HG02763 (cell line): ENCODE results near the gene SRL.
"Not testable (repeated sequence)": the region's sequence is repeated elsewhere in the genome, so short reads cannot be mapped to it uniquely, and the experiment has no call there.

Source experiments
- ATAC-seq: cut with Tn5 transposase; IDR thresholded peaks from one replicate; pipeline ENCODE4 v1.9.1; 2021; ENCODE audit warnings: mild to moderate bottlenecking, moderate library complexity; ENCODE audit not compliant: unreplicated experiment

SRL gene

DNA sequence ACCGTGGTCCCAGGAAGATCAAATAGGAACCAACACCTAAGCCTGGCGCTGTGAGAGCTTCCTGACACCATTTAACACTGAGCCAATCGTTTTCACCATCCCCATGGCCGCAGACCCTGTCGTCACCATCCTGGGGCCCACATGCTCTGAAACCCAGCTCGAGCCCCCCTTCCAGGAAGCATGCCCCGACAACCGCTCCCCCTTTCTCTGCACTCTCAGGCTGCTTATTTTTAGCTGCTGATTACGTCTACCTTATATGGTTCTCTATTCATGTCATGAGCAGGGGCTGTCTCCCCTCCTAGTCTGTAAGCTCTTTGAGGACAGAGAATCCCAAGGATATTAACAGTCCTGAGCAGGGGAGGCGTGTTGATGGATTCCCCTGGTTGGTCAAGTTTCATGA lies 10.5 kb downstream of the SRL start:
- no peak for ATAC-seq

DNA sequence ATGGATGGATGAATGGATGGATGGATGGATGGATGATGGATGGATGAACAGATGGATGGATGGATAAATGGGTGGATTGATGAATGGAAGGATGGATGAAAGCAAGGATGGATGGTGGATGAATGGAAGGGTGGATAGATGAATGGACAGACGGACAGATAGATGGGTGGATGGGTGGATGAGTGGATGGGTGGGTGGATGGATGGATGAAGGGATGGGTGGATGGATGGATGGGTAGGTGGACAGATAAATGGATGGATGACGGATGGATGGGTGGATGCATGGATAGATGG lies 14.9 kb downstream of the SRL start:
- ATAC-seq: no peak

- no peak for ATAC-seq
These were observed 15.4 kb downstream of the SRL start for GRCh38 chr16:4226251-4227039.

- ATAC-seq: no peak
These were observed 16.8 kb downstream of the SRL start for GRCh38 chr16:4225075-4225474.

- no peak for ATAC-seq
These were observed 21.5 kb downstream of the SRL start for GRCh38 chr16:4220358-4220757.

DNA sequence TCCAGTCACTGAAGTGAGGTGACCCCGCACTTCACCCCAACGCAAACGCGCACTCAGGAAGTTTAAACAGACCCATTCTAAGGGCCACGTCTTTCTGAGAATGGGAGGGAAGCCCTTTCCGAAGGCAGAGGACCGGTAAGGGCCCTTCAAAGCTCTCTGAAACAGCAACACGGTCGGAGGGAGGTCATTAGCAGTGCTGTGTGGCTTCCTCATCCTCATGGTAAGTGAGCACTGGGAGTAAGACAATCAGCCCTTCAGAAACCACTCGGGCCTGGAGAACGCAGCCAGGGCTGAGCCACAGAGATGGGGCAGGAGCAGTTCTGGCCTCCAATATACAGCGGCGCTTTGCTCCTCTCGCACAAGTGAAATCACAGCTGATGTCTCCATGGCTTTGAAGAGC lies 23.7 kb downstream of the SRL start:
- ATAC-seq: no peak

DNA sequence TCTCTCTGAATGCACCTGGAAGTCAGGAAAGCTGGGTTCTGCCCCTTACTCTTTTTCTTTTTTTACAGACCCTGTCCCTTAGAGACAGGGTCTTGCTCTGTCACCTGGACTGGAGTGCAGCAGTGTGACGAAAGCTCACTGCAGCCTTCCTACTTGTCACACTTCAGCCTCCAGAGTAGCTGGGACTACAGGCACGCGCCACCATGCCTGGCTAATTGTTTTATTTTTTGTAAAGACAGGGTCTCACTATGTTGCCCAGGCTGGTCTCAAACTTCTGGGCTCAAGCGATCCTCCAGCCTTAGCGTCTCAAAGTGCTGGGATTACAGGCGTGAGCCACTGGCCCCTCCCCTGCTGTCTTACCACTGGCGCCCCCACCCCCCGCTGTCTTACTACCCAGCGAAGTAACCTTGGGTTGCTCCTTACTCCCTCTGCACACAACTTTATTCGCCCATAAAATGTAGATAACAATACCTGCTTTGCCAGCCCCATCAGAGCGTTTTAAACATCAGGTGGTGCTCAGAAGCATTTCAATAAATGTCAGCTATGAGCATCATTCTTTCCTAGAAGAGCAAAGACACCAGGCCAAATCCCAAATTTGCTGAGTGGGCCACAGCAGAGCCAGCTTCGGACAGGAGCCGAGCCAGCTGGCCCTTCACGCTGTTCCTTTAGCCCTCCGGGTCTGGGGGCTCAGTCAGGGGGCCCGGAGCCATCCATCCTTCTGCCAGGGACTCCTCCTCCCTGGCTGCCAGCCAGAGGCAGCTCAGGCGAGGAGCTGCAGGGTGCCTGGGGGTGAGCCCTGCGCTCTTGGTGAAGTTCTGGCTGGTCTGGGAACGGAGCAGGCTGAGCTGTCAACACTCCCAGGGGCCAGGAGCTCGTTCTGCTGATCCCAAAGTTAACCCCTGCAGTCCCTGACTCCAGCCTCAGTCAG lies 24.4 kb downstream of the SRL start:
- no peak for ATAC-seq

GRCh38 chr16:4216596-4216995 lies 25.3 kb downstream of the SRL start:
- ATAC-seq: no peak

GRCh38 chr16:4215106-4215505 lies 26.8 kb downstream of the SRL start:
- ATAC-seq: no peak

DNA sequence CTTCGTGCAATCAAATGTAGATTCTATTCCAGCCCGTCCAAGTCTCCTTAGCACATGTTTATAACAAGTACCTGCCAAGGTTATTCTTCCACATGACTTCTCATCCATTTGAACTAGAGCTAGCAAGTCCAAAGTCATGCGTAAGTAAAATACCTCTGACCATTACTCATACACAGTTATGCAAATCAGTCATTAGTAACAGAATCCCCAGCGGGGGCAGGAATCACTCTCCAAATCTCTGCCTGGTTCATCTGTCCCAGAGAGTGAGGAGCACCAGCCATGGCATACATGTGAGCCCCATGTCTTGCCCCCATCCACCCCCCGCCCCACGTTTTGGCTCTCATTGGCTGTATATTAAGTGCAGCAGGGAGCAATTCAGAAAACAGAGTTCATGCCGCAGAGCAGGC lies 27.7 kb downstream of the SRL start:
- no peak for ATAC-seq

GRCh38 chr16:4213737-4214136 lies 28.1 kb downstream of the SRL start:
- ATAC-seq: no peak

DNA sequence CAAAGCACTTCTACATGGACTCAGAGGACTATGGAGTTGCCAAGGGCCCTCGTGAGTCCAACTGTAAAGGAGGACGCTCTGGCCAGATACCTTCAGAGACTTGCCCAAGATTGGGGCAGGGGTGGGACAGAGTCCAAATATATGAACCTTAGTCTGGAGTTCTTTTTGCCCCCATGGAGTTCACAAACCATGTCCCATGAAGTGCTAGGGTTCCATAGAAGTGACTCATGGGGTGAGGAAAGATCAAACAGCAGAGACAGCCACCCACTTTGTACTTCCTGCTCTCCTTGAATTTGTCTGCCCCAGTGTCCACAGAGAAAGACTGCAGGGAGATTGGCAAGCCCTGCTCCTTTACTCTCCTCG lies 29.0 kb downstream of the SRL start:
- ATAC-seq: no peak

DNA sequence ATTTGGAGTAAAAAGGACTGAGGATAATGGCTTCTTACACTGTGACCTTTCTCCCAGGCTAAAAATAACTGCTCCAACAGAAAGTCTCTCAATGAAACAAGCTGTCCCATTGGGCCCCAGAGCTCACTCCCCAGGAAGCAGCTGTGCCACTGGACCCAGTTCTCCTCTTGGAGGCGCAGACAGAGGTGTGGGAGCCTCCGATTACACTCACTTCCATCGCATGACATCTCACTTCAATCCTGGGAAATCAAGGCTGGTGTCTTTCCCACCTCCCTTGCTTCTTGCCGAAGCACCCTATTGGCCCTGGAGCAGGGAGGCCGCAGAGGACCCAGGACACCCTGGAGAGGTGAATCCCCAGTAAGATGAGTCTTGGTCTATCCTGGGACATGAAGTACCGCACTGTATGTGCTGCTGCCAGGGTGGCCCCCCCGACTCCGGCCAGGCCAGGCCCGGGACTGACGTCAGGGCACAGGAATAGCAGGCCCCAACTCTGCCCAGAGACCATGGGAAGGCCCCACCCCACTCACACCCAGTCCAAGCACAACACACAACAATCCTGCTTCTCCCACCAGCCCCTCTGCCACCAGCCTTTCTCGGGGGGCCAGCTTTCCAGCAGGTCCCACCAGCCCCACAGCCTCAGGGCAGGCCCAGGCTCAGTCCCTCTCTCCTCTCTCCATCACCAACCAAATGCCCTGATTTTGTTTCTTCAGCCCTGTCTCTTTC lies 29.5 kb downstream of the SRL start:
- ATAC-seq: no peak

- not testable (repeated sequence) for ATAC-seq
These were observed 30.3 kb downstream of the SRL start for GRCh38 chr16:4211445-4212210.

DNA sequence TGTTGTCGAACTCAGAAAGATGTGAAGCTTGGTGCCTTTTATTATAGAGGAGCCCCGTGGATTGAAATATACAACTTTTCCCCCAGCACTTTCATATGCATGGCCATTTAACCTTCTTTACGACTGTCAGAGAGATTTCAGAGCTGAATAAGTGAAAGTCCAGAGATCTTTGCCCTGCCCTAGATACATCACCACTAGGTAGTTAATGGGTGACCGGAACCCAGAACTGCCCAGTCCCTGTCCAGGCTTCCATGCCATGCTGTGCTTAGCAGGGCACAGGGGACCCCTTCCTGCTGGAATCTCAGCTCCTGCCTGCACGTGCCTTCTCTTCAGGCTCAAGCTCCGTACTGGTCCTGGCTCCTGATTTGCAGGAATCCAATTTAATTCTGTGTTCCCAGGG lies 32.2 kb downstream of the SRL start:
- ATAC-seq: no peak

GRCh38 chr16:4208341-4208751 lies 33.5 kb downstream of the SRL start:
- ATAC-seq: no peak

DNA sequence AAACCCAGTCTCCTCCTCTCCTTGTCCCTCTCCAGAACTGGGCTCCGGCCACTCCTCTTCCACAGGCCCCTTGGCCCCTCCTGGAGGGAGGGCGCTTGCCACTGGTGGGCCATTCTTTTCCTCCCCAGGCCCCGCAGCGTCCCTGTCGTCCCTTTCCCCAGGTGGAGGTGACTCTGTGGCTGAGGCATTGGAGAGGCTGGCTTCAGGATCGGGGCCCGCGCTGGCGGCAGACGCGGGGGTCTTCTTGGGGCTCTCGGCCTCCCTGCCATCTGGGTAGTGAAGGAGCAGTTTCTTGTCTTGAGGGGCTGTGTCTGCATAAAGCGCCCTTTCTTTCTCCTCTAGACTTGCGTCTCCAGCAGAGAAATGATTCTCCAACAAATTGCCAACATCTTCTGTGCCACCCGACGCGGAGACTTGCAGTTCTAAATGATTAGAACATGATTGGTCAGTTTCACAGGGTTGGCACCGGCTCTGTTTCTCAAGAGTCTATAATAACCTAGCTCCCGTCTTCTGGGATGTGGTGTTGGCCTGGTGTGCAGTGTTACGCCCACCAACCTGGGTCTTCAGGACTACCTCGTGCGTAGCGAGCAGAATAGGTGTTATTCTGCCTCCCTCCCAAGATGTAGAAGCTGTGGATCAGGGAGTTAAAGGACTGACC lies 34.1 kb downstream of the SRL start:
- ATAC-seq: no peak

GRCh38 chr16:4207229-4207628 lies 34.7 kb downstream of the SRL start:
- ATAC-seq: no peak

DNA sequence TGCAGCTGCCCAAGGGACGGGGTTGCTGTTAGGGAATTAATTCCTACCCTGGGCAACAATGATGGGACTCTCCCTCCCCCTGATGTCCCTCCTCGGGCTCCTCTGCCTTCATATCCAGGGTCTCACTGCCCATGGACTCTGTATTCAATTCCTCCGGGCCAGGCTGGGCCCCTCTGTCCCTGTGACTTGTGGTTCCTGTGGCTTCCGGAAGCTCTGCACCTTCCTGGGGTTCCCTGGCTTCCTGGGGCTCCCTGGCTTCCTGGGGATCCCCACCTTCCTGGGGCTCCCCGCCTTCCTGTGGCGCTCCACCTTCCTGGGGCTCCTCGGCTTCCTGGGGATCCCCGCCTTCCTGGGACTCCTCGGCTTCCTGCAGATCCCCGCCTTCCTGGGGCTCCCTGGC lies 35.2 kb downstream of the SRL start:
- ATAC-seq: no peak

- ATAC-seq: no peak
These were observed 35.9 kb downstream of the SRL start for GRCh38 chr16:4205971-4206370.
